NCI-H748 (cell line): ENCODE data around the gene CEACAM21.
"Not testable (repeated sequence)": the region's sequence is repeated elsewhere in the genome, so short reads cannot be mapped to it uniquely, and the experiment has no call there.

Experiments used
- DNase-seq: peaks from one replicate; lab custom pipeline; 2025; ENCODE audit not compliant: unreplicated experiment; lab: John Stamatoyannopoulos, UW

CEACAM21 gene

DNA sequence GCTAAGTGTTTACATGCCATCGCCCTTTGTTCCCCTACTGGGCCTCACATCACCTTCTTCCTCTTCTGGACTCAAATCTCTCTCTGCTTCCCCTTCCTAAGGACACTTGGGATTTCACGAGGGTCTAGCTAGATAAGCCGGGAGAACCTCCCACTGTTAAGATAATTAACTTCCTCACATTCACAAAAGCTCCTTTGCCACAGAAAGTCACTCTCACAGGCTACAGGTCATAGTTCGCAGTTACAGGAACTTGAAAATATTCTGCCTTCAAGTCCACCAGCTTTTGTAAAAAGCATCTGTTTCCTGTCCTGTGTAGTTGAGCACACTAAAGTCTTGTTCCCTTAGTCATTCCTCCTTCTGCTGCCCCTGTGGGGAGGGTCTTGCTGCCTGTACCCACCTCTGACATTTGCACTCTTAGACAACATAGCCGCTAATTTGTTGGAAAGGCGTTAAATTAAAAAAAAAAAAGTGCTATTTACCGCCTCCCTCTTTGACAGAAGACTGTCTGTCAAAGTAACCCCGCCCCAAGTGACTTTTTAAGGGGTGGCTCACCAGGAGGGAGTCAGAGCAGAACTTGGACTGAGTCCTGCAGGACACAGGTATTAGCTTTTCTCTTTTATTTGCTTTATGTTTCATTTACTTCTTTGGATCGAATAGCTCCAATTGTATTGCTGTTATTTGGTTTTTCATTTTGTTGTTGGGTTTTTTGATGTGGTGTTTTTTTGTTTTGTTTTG lies 26.8 kb upstream of the CEACAM21 start:
- DNase-seq, result no peak

- no peak for DNase-seq
Measured at GRCh38 chr19:41549884-41550283, 26.1 kb upstream of the CEACAM21 start.

- no peak for DNase-seq
Measured at GRCh38 chr19:41551212-41551610, 24.8 kb upstream of the CEACAM21 start.

GRCh38 chr19:41551711-41552110 lies 24.3 kb upstream of the CEACAM21 start:
- DNase-seq, result no peak

- DNase-seq, result no peak
Measured at GRCh38 chr19:41552558-41552957, 23.4 kb upstream of the CEACAM21 start.

GRCh38 chr19:41553804-41554203 lies 22.2 kb upstream of the CEACAM21 start:
- DNase-seq, result no peak

DNA sequence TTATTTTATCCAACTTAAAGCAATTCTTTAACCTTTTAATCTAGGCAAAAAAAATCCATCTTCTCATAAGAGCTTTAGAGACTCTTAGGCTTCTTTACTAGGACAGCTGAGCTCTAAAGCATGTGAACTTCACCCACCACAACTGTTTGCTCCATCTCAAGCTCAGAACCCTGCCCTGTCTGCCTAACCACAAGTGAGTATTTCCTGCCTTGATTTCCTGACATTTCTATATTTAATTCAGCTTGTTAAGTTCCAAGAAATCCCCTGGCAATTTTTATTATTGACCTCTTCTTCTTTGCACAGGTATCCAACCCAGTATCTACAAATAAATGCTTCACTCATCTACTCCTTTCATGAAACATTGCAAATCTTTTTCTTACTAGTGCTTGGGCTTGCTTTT lies 21.1 kb upstream of the CEACAM21 start:
- no peak for DNase-seq

DNA sequence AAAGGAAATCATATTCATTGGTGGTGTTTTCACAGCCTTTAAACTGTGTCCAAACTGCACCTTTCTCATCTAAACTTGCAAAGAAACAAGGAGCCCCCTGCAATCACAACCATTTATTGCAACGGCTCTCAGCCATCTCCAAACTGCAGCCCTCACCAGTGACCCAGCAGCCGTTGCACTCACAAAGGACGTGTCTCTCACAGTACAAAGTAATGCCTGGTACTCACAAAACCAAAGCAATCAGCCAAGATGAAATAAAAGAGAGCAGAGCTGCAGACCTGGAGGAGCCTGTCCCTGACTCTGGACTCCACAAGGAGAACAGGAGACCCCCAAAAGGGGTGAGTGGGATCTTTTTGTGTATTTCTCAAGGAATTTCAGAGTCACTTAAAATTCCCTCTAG lies 20.2 kb upstream of the CEACAM21 start:
- DNase-seq, result no peak

DNA sequence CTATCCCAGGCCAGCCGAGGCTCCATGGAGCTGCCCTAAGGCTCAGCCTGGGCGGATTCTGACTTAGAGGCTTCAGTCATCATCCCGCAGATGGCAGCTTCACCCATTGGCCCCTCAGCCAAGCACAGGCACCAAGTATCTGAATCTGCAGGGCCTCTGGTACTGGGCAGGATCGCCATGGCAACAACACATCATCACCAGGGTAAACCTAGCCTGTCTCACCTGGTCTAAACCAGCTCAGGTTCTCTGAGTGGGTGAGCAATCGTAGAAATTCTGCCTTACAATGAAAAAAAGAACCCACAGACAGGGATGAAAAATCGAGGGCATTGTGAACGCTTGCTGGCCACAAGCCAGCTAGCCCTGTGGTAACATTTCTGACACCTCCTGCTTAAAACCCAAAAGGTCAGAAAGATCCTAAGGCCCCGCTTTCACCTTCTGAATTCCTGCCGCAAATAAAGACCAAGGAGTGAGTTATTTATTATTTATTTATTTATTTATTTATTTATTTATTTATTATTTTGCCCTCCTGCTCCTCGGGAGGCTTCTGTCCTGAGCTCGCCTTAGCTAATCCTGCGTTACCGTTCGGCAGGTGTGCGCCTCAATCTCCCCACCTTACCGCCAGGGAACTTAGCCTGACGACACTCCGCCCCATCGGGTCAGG lies 12.0 kb upstream of the CEACAM21 start:
- peak; percentile 88 for DNase-seq

GRCh38 chr19:41564515-41565378 lies 11.2 kb upstream of the CEACAM21 start:
- peak; percentile 38 for DNase-seq

DNA sequence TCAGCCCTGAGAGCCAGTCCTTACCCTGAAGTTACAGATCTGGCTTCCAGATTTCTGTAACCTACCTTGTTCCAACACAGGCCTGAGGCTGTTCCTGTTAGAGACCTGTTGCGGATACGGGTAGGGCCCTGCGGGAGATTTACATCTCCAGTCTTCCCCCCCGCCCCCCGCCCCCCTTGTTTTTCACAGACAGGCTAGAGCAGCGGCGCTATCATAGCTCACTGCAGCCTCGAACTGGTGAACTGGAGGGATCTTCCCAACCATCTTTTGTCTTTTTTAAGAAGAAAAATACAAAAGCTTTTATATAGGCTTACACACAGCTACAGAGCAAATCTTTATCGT lies 10.6 kb upstream of the CEACAM21 start:
- DNase-seq, result no peak

DNA sequence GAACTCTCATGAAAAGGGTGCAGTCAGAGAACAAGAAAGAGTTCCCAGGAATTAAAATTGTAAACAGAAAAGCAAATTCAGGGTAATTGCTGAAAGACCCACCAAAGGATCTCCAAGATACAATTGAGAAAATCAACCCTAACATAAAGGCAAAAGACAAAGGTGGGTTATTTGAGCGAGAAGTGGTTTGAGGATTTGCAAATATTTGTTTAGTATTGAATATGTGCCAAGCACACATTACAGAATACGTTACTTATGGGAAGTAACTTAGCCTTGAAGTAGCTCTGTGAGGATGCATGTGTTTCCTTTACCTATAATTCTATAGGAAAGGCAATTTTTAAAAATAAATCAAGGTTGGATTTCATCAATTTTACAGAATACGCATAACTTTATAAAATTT lies 10.0 kb upstream of the CEACAM21 start:
- peak; percentile 81 for DNase-seq

DNA sequence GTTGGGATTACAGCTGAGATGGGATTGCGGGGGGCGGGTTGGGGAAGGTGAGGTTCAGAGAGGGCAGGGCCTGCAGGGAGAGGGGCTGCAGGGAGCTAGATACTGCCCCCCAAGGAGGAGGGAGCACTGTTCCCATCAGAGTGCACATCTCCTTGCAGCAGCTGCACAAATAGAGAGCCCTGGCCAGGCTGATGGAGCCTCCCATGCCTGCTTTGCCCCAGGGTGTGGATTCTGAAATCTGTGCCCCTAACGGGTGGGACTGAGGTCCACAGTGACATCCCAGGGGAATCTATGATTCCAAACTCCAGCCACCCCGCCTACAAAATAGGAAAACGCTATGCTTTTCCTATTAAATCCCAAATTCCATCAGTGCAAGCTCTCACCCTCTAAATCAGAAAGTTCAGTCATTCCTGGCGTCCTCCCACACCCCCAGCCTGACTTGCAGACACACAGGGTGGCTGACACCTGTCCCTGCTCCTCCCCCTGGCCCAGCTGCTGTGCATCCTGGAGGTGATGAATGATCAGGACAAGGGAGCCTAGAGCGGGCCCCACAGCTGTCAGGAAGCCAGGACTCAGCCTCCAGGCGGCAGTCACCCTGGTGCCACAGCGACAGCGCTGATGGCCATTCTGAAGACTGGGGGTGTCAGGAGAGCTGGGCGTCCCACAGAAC lies 6.3 kb upstream of the CEACAM21 start:
- DNase-seq, result no peak

DNA sequence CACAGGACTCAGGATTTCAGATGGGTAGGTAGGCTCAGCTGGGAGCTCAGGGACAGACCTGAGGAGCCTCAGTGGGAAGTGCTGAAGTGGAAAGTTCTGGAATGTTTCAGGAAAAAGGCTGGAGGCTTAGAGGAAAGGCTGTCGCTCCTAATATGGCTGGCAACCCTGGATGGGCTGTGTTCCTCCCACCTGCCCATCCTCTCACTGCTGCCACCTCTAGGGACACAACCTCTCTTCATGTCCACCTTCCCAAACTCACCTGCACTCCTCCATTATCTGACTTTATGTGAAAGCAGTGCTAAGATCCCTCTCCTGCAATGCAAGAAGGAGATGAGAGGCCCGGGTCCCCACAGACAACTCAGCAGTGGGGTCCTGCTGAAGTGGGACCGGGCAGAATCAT lies 5.8 kb upstream of the CEACAM21 start:
- no peak for DNase-seq

- peak; percentile 84 for DNase-seq
Measured at GRCh38 chr19:41570639-41571112, 5.3 kb upstream of the CEACAM21 start.

DNA sequence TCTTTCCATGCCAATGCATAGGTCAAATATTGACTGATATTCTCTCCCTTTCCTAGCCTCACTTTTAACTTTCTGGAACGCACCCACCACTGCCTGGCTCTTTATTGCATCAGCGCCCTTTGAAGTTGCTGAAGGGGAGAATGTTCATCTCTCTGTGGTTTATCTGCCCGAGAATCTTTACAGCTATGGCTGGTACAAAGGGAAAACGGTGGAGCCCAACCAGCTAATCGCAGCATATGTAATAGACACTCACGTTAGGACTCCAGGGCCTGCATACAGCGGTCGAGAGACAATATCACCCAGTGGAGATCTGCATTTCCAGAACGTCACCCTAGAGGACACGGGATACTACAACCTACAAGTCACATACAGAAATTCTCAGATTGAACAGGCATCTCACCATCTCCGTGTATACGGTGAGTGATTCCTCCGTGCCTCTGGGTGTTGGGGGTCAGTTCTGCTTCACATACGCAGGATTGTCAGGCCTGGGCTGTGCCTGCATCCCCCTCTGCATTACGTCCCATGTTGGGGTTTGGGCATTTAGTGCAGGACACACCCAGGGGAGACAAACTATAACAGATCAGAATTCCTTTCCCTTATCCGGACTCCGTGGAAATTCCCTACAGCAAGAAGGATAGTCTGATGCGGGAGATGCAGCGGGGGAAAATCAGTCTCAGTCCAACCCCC lies 1.3 kb downstream of the CEACAM21 start:
- DNase-seq, result no peak

- no peak for DNase-seq
Measured at GRCh38 chr19:41577833-41578232, 1.9 kb downstream of the CEACAM21 start.

GRCh38 chr19:41578886-41579285 lies 2.9 kb downstream of the CEACAM21 start:
- no peak for DNase-seq

- DNase-seq, result not testable (repeated sequence)
Measured at GRCh38 chr19:41581068-41581467, 5.1 kb downstream of the CEACAM21 start.

GRCh38 chr19:41582577-41583182 lies 6.7 kb downstream of the CEACAM21 start:
- not testable (repeated sequence) for DNase-seq
